Stimulated activated CD8-positive, alpha-beta memory T cell treated with anti-CD3 and anti-CD28 coated beads, Interleukin-7, amount 100 ng/mL, for 24 hours (primary cell): Measurements from ENCODE around the gene RGL1.

Experiments
- DNase-seq: peaks from one replicate; pipeline ENCODE4 v3.0.0-alpha.2; 2020; ENCODE audit warnings: low read depth

The RGL1 gene

GRCh38 chr1:183869664-183870063 is 64.7 kb downstream of the RGL1 start:
- no peak for DNase-seq

- no peak for DNase-seq
These were observed 65.6 kb downstream of the RGL1 start for GRCh38 chr1:183870351-183871077.

GRCh38 chr1:183871142-183871541 is 66.2 kb downstream of the RGL1 start:
- no peak for DNase-seq

- DNase-seq: no peak
These were observed 66.7 kb downstream of the RGL1 start for GRCh38 chr1:183871601-183872000.

GRCh38 chr1:183872403-183872802 is 67.5 kb downstream of the RGL1 start:
- no peak for DNase-seq

GRCh38 chr1:183873642-183874041 is 68.7 kb downstream of the RGL1 start:
- DNase-seq: no peak

GRCh38 chr1:183876309-183876708 is 71.4 kb downstream of the RGL1 start:
- no peak for DNase-seq

- no peak for DNase-seq
These were observed 72.3 kb downstream of the RGL1 start for GRCh38 chr1:183877053-183877720.

- no peak for DNase-seq
These were observed 74.6 kb downstream of the RGL1 start for GRCh38 chr1:183879494-183879893.

GRCh38 chr1:183879966-183880365 is 75.0 kb downstream of the RGL1 start:
- no peak for DNase-seq

GRCh38 chr1:183880531-183881243 is 75.8 kb downstream of the RGL1 start:
- no peak for DNase-seq

GRCh38 chr1:183881387-183882131 is 76.6 kb downstream of the RGL1 start:
- DNase-seq: no peak

GRCh38 chr1:183882335-183883167 is 77.6 kb downstream of the RGL1 start:
- no peak for DNase-seq

- no peak for DNase-seq
These were observed 78.7 kb downstream of the RGL1 start for GRCh38 chr1:183883623-183884022.

GRCh38 chr1:183884526-183884925 is 79.6 kb downstream of the RGL1 start:
- no peak for DNase-seq

- DNase-seq: no peak
These were observed 80.3 kb downstream of the RGL1 start for GRCh38 chr1:183885142-183885735.

GRCh38 chr1:183886083-183886828 is 81.3 kb downstream of the RGL1 start:
- DNase-seq: no peak

GRCh38 chr1:183886853-183887252 is 81.9 kb downstream of the RGL1 start:
- no peak for DNase-seq

- no peak for DNase-seq
These were observed 83.2 kb downstream of the RGL1 start for GRCh38 chr1:183887826-183888819.
